Fibroblast of peridontal ligament (primary cell): ENCODE data around the gene SYNRG.
"Not testable (repeated sequence)": the region's sequence is repeated elsewhere in the genome, so short reads cannot be mapped to it uniquely, and the experiment has no call there.

ENCODE experiments used
- DNase-seq: peaks from one replicate; pipeline ENCODE4 v3.0.0-alpha.2; 2010; ENCODE audit errors: extremely low read depth

Gene SYNRG

DNA sequence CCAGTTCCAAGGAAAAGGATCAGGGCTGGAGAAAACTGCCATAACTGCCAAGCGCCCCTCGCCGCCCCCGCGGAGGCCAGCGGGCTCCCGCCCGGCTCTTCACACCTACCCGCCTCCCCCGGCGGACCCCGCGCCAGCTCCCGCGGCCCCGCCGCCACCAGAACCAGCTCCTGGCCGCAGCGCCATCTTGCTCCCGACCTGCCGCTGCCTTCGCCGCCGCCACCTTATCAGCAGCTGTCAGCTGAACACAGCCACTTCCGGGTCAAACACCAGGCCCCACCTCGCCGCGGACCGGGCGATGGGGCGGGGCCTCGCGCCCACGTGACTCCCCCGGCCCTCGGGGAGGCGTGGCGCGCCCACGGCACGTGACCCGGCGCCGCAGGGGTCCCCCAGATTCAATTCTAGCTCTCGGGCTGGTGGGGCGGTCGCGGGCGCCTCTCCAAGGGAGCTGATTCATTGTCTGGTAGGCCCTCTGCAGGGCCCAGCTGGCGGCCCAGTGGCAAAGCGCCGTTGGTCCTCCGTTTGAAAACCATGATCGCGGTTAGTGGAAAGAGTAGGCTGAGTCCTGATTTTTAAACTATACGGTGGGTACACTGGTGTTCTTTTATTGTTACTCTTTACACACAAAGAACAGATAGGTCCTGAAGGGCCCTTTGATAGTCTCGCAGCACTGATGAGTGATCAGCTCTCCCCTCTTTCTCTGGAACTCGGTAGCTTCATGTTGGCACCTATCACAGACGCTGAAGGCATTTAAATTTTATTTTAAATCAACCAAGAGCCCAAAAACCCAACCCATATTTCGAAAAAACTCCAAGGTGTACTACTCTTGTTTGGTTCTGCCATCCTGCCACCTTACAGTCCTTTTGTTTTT is at the start of gene SYNRG:
Gene SYNRG, minus strand, starts transcription at position 249 of the 871 bp plus-strand sequence. Its CDS starts 63 bp downstream, at position 186.
- DNase-seq: peak; percentile 94

DNA sequence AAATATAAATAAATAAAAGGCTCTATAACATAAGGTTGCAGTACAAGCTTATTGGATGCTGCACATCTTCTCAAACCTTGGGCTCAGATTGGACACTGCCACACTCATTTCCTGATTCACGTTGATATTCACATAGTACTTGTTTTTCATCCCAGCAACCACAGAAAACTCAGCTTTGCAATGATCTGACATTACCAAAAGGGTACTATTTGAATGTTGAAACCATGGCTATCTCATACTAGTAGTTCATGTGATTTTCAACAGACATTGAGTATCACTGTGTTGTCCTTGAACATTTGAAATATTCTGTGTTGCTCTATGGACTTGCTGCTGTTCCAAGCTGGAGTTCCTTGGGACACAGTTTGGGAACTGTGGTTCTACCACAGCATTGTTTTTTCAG is 48.0 kb upstream of the SYNRG start:
- DNase-seq: no peak

DNA sequence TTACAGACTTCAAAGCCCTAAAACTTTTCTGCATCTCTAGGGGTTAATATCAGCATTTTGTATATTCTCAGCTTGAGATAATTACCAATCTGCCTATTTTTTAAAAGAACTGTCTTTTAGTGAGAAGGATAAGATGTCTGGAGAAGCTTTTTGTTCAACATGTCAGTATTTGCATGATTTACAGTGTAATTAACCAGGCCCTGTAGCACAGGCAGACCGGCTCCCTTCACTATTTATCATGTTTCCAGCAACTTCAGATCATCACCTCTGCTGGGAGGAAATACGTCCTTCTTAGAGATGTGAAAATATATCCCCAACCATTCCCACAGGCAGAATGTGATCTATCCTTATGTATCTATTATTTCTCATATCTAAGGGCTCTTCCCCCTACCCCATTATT is 42.6 kb upstream of the SYNRG start:
- no peak for DNase-seq

DNA sequence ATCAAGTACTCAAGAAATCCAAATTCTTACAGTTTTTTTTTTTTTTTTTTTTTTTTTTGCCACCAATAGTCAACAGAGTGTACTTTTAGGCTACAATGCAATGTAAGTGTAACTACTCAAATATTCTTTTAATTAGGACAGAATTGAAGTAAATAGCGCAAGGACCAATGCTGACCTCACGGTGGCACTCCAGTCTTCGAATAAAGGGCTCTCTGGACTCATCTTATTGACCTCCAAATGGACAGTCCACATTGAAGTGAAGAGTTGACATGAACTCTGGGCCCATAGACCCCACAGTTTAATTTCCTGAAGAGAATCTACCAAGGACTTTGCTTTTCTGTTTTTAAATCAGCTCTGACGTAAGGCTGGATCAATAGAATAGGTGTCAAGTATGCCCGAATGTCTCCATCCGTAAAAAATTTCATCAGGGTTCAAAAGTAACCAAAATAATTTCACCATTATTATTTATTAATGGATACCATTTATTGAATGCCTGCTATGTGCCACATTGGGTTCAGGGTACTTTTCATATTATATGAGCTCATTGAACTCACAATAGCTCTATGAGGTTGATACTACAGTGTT is 41.3 kb upstream of the SYNRG start:
- DNase-seq: peak; percentile 63

- DNase-seq: peak; percentile 63
These were observed 39.3 kb upstream of the SYNRG start for GRCh38 chr17:37648555-37648954.

DNA sequence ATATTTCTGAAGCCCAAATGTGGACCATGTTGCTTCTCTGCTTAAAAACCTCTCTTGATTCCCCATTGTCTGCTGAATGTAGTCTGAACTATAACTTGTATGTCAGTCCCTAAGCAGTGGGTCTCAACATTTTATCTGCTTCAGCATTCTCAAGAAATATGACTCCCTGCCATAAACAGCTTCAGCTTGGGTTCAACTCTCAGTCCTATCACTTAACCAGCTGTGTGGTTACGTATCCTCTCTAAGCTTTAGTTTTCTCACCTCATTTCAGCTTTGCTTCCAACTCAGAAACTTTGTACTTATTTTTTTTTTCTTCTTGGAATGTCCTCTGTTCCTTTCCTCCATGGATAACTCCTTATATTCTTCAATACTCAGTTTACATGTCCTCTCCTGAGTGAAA is 38.6 kb upstream of the SYNRG start:
- DNase-seq: no peak

- peak; percentile 2 for DNase-seq
These were observed 34.7 kb upstream of the SYNRG start for GRCh38 chr17:37643869-37644268.

GRCh38 chr17:37643118-37643766 is 34.0 kb upstream of the SYNRG start, which contains the start of gene DDX52:
Gene DDX52 (minus strand): TSS chr17:37643446. CDS start chr17:37643420, 26 bp downstream.
- peak; percentile 84 for DNase-seq

- peak; percentile 54 for DNase-seq
These were observed 33.5 kb upstream of the SYNRG start for GRCh38 chr17:37642681-37643080.

GRCh38 chr17:37640015-37640414 is 30.8 kb upstream of the SYNRG start:
- no peak for DNase-seq

DNA sequence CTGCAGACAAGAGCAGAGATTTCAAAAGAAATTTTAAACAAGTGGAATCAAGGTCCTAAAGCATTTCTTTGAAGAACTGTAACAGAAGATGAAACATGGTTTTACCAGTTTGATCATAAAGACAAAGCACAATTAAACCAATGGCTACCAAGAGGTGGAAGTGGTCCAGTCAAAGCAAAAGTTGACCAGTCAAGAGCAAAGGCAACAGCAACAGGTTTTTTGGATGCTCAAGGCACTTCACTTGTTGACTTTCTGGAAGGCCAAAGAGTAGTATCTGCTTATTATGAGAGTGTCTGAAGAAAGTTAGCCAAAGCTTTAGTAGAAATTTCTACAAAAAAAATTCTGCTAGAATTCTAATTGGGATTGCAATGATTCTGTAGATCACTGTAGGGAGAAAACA is 28.7 kb upstream of the SYNRG start:
- DNase-seq: no peak

- not testable (repeated sequence) for DNase-seq
These were observed 7.2 kb upstream of the SYNRG start for GRCh38 chr17:37616430-37616829.

DNA sequence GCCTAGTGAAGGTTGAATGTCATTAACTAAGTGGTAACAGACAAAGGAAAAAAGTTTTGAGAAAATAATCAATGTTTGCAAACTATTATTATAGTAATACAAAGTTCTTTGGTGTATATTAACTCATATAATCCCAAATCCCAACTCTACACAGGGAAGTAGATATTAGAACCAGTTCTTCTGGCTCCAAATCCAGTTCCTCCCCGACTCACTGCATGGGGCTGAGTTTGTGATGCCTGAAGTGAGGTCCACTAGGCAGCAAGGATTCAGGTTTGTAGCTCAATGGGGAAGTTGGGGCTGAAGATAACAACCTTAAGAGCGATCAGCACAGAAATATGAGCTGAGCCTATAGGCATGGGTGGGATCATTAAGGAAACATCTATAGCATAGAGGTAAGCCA is 5.6 kb upstream of the SYNRG start:
- no peak for DNase-seq

GRCh38 chr17:37614391-37614790 is 5.2 kb upstream of the SYNRG start:
- peak; percentile 63 for DNase-seq

- DNase-seq: no peak
These were observed 1.8 kb upstream of the SYNRG start for GRCh38 chr17:37610971-37611370.

DNA sequence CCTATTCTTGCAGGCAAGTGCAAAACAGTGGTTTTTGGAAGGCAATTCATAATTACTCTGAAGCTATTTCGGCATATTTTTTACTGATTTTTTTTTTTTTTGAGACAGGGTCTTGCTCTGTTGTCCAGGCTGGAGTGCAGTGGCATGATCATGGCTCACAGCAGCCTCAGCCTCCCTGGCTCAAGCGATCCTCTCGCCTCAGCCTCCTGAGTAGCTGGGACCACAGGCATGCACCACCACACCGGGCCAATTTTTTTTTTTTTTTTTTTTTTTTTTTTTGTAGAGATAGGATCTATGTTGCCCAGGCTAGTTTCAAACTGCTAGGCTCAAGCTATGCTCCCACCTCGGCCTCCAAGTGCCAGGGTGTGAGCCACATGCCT is 813 bp upstream of the SYNRG start:
- DNase-seq: peak; percentile 11

DNA sequence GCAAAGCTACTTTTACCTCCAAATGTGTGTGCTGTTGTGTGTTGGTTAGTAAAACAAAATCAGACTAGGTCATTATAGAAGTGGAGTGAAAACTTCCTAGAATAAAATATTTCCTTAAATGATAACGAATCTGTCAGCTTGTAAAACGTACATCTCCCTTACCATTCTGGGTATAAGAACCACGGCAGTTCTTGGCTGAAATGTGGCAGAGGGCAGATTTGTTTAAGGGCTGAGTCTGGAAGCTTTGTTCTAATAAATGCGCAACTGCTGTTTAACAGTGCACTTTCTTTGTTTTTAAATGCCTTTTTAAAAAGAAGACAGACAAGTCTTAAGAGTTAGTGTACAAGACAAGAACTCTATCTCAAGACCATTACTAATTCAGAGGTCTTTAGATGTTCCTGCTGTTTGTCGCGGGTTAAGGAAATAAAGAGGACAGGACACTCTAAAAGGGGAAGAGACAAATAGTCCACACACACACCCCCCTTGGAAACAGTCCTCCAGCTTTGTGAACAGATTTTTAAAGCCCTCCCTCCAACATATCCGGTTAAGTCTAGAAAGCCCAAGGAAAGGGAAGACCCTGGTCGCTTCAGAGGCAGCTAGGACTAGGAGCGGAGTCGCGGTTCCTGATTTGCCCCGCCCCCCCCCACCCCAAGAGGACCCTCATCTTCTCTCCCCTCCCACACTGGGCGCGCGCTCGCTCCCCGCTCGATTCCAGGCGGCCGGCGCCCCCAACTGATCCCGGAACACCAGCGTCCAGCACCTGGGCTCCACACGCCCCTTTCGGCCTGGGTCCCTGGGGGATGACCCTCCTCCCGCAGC is 658 bp downstream of the SYNRG start:
- peak; percentile 43 for DNase-seq

DNA sequence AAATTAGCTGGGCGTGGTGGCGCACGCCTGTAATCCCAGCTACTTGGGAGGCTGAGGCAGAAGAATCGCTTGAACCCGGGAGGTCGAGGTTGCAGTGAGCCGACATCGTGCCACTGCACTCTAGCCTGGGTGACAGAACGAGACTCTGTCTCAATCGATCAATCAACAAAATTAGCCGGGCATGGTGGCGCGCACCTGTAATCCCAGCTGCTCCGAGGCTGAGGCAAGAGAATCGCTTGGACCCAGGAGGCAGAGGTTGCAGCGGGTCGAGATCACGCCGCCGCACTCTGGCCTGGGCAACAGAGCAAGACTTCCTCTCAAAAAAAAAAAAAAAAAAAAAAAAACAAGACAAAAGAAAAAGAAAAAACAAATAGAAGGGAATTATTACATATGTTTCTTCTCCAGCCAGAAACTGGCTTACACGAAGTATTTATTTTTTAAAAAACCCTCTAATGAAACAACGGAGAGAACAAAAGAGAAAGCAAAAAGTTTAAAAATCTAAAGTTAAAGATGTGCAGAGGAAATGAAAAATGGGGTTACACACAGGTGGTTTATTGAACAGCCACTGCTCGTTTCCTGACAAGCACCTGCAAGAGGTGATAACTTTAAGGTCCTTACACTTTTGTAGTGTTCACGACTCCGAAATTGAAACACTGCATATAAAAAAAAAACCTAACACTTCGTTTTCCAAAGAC is 1.4 kb downstream of the SYNRG start:
- DNase-seq: no peak

DNA sequence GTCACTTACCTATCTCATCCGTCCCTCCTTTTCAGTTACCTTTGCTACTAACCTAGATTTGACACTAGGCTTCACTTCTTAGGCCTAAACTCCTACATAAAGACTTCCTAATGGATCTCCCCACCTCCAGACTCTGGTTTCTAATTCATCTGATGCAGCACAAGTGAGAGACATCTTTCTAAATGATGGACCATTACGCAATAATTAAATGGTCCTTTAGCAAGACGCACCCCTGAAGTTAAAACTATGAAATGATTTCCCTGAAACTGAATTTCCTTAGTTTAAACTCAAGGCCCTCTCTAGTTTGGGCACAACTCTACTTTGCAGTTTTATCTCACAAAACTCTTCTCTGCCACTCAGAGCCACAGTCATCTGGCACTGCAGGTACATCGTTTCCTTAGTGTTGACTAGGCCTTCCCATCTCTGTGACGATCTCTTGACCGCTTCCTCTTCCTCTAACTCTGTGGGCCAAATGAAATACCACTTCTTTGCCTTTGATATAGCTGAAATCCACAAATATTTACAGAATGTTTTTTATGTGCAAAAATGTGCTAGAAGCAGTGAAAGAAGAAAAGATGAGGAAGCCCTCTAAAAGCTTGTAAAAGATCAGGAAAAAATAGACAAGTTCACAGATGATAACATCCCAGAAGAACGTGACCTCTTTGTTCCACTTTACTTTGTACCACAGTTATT is 3.3 kb downstream of the SYNRG start:
- peak; percentile 11 for DNase-seq

DNA sequence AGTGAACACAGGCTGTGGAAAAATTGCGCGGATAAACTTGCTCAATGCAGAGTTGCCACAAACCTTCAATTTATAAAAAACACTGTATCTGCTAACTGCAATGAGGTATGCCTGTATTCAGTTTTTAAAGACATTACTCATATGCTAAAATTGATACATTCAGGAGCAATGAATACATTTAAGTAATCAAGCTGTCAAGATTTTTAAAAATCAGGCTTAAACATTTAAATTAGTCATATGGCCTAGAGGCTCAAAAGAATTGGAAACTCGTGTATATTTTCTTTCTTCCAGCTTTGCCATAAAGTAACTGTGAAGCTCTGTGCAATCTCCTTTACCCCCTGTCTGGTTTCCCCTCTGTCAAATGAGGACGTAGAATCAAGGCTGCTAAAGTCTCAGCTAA is 4.1 kb downstream of the SYNRG start:
- peak; percentile 28 for DNase-seq

DNA sequence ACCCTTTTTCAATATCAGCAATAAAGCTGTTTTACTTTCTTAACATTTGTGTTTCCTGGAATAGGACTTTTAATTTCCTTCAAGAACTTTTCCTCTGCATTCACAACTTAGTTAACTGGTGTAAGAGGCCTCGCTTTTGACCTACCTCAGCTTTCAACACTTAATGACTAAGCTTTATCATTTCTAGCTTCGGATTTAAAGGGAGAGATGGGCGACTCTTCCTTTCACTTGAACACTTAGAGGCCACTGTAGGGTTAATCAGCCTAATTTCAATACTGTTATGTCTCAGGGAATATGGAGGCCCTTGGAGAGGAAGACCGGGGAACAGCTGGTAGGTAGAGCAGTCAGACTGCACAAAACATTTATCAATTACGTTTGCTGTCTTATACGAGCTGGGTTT is 4.7 kb downstream of the SYNRG start:
- DNase-seq: no peak
